NCI-H128 (cell line): ENCODE results near the gene PLEKHG2.
"Not testable (repeated sequence)": the region's sequence is repeated elsewhere in the genome, so short reads cannot be mapped to it uniquely, and the experiment has no call there.

Experiments
- DNase-seq: peaks from one replicate; lab custom pipeline; 2025; ENCODE audit not compliant: unreplicated experiment; lab: John Stamatoyannopoulos, UW

PLEKHG2 gene

DNA sequence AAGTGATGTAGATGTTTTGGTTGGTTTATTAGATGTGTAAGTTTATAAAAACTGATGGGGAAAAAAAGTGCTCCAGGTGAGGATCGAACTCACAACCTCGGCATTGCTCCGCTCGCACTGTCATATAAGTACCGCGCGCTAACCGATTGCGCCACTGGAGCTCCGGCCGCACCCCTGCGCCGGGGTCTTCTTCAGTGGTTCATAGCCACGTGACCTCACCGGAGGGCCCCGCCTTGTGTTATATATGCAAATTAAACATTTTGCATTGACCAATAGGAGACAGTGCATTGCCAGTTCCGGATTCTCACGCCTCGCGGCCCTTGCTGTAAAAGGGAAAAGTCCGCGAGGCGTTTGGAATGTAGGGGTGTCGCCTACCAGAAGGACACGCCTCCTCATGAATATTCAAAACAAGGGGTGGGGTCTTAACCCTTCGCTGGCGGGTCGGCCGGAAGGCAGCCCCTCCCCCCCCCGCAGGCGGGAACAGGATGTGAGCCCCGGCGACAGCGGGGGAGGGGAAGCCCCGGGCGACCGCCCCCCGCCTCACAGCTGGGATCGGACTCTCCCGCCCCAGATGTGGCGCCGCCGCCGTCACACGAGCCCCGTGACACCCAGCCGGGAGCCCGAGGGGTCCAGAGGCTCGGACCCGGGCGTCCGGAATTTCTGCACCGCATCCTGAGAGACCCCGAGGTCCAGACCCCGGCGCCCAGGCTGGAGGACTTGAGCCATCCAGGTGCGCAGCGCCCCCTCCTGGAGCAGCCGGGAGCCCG lies at the start of gene PLEKHG2:
Gene PLEKHG2 (plus strand): TSS at position 570 of the 767 bp plus-strand sequence. CDS start 1,418 bp downstream, outside the sequence.
- peak; percentile 98 for DNase-seq

DNA sequence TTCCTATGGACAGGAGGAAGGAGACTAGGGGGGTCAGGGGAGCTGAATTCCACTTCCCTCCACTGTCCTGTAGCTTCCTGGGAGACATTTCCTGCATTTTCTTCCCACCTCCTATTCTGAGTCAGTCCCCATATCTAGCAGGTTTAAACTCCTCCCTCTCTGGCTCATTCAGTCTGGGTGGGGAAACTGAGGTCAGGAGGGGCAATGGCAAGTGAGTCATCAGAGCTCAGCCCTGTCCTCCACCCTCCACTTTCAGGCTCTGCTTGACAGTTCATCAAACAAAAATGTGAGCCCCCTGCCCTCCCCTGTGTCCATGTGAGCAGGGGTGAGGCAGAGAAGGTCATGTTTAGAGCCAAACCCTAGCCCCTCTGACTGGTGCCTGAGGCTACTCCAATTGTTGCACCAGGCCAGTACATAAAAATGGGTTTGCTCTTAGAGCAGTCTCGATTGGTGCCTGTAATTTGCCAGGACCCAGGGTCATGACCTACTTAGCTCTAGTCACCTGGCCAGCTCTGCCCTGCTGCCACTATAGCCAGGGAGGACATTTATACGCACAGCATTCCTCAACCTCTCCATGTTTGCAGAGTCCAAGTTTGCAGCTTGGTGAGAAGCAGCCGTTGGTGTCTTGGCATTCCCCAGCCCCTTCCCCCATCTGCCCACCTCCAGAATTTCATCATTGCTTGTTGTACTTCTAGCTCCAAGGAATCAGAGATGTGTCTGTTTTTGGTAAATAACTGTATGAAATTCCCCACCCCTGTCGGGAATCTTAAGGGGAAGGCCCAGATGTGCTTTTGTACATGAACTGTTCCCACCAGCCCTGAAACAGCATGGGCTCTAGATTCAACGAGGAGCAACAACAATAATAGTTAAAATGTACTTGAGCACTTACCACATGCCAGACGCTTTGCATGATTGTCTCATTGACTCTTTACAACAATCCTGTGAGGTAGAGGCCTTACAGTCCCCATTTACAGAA lies 49.5 kb upstream of the PLEKHG2 start:
- no peak for DNase-seq

DNA sequence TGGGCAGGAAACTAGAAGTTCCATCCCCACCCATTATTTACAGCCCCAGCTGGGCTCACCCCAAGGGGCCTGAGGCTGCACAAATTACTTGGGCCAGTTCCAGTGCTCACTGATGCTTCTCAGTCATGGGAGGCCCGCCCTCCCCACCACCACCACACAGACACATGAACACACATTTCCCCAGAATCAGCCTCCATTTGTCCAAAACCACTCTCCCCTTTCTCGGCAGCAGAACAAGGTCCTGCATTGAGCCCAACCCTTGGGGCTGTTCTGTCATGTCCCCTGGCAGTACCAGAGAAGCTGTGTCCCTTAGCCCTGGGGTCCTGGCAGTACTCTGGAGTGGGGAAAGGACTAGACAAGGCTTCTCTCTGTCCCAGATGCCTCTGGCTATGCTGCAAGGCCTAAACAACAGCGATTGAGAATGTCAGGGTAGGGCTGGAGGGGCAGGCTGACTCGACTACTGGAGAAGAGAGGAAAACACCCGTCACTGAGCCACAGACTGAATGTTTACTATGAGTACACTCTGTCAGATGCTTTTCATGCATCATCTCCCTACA lies 48.5 kb upstream of the PLEKHG2 start:
- no peak for DNase-seq

- no peak for DNase-seq
Observed at GRCh38 chr19:39365531-39365930, 46.9 kb upstream of the PLEKHG2 start.

DNA sequence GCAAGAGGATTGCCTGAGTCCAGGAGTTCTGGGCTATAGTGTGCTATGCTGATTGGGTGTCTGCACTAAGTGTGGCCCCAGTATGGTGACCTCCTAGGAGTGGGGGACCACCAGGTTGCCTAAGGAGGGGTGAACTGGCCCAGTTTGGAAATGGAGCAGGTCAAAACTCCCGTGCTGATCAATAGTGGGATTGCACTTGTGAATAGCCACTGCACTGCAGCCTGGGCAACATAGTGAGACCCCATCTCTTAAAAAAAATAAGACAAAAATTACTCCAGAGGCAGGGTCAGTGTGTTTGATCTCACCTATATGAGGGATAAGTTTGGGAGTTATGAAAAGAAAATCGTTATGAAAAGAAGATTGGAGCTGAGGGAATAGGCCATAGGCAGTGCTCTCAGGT lies 43.3 kb upstream of the PLEKHG2 start:
- DNase-seq = no peak

GRCh38 chr19:39370735-39371134 lies 41.7 kb upstream of the PLEKHG2 start:
- no peak for DNase-seq

DNA sequence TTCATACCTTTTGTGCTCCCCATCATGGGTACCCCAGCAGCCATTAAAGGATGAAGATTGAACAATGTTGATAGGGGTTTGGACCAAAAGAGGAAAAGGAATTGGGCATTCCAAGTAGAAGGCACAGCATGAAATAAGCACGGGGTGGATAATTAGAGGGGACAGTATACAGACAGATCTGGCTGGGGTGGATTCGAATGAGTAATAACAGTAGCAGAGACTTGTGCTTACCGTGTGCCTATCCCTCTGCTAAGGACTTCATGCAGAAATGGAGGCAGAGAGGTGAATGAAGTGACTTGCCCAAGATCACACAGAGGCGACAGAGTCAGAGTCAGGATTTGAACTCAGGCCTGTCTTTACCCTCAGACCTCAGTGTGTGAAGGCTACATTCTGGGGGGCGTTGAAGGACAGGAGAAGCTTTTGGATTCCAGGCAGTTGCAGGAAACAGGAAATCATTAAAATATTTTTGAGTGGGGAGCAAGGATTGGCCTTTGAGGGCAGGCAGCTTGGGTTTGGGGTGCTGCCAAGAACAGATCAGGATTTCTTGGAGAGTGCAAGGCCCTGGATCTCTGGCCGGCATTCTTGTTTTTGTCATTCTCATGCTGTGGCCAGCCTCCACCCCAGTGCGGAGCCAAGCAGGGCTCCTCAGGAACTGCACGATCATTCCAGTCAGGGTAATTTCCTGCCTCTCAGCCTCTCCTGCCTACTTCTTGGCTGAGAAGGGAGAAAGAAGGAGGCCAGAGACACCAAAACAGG lies 40.2 kb upstream of the PLEKHG2 start:
- no peak for DNase-seq

- no peak for DNase-seq
Observed at GRCh38 chr19:39372941-39373340, 39.5 kb upstream of the PLEKHG2 start.

- DNase-seq = no peak
Observed at GRCh38 chr19:39375929-39376328, 36.5 kb upstream of the PLEKHG2 start.

- no peak for DNase-seq
Observed at GRCh38 chr19:39377373-39378362, 34.8 kb upstream of the PLEKHG2 start.

- not testable (repeated sequence) for DNase-seq
Observed at GRCh38 chr19:39379366-39379765, 33.1 kb upstream of the PLEKHG2 start.

DNA sequence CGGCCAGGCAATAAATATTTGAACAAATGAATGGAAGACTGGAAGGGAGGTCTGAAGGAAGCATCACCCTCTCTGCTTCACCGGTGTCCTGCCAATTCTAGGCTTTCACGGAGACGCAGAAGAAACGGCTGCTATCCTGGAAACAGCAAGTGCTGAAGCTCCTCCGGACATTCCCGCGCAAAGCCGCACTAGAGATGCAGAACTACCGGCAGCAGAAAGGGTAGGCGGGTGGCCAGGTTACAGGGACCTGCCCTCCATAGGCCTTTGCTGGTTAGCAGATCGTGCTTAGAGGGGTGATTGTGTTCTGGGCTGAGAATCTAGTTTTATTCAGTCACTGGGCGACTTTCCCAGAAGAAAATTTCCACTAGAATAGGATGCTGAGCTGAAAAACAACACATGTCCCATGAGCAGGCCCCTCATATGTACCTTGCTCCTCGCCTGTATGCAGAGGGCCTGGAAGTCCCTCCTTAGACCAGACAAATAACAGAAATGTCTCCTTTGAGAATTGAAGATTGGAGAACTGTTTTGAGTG lies 32.5 kb upstream of the PLEKHG2 start:
- DNase-seq = no peak

GRCh38 chr19:39380521-39381502 lies 31.7 kb upstream of the PLEKHG2 start:
- no peak for DNase-seq

DNA sequence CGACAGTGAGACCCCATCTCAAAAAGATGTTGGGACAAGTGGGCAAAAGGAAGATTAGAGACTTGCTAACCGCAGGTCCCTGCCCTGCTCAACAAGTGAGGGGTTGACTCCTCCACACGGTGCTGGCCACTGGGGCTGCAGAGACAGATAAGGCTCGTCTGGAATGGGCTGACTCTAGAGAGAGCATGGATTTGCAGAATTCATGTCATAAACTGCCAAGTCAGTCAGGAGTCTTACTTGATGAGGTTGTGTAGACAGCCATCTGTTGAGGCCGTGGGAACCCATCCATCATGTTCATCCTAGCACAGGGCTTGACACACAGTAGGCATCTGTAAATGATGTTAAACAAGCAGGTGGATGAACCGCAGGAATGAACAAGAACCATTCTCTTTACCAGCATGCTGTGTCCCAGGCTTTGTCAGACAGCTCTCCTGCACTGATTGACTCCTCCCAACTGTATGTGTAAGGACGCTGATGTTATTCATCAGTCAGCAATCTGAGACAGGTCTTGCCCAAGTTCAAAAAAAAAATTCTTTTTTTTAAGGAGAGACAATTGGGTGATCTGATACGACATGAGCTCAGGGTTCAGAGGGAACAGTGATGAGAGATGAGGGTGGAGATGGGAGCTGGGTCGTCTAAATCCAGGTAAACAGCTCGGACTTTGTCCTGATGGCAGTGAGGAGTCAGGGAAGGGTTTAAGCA lies 30.4 kb upstream of the PLEKHG2 start:
- DNase-seq = no peak

GRCh38 chr19:39382991-39383828 lies 29.3 kb upstream of the PLEKHG2 start:
- DNase-seq = no peak

GRCh38 chr19:39384839-39385568 lies 27.5 kb upstream of the PLEKHG2 start:
- no peak for DNase-seq
